MM.1S (cell line): ENCODE data around the gene RNASE7.

Experiments
- EZH2phosphoT487 ChIP-seq: fragments of 300-600 bp; sonication (generic); IDR thresholded peaks from 2 replicates; pipeline ENCODE4 v1.6.1; 2018; ENCODE audit warnings: antibody characterized with exemption, low read length
- TF ChIP-seq, protein P1 (sequence below): fragments of 300-600 bp; sonication (generic); IDR thresholded peaks from 2 replicates; pipeline ENCODE4 v1.5.1; 2016; ENCODE audit warnings: antibody characterized with exemption, low read length, mixed read lengths

DNA sequence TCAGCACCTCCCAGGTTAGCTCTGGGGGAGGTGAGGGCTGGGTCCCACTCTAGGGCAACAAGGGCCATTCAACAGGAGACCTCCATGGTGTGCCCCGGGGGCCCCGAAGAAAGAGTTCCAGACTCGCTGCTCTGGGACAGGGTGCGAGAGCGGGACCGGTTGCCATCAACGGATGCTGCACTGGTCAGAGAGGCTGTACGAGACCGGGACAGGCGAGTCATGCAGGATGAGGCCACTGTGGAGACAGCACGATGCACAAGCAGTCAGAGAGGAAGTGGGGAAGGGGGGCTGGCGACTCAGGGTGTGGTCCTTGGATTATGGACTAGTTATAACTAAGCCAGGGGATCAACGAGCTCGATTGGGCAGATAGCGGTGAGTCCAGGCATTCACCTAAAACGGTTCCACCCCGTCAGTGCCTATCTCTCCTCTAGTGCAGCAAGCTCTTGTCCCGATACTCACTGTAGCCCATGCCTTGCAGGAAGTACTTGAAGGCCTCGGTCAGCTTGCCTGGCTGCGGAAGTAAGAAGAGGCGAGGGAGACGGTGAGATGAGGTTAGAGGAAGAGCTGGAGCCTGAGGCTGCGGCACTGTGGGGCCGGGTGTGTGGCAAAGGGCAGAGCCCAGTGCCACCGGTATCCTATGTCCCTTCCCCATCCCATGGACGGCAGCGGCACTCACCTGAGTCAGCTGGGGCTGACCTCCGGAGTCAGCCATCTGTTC is 24.5 kb upstream of the RNASE7 start:
- TF ChIP-seq, protein P1, sequence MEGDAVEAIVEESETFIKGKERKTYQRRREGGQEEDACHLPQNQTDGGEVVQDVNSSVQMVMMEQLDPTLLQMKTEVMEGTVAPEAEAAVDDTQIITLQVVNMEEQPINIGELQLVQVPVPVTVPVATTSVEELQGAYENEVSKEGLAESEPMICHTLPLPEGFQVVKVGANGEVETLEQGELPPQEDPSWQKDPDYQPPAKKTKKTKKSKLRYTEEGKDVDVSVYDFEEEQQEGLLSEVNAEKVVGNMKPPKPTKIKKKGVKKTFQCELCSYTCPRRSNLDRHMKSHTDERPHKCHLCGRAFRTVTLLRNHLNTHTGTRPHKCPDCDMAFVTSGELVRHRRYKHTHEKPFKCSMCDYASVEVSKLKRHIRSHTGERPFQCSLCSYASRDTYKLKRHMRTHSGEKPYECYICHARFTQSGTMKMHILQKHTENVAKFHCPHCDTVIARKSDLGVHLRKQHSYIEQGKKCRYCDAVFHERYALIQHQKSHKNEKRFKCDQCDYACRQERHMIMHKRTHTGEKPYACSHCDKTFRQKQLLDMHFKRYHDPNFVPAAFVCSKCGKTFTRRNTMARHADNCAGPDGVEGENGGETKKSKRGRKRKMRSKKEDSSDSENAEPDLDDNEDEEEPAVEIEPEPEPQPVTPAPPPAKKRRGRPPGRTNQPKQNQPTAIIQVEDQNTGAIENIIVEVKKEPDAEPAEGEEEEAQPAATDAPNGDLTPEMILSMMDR: no peak
- no peak for TF ChIP-seq EZH2phosphoT487
